Activated CD8-positive, alpha-beta memory T cell treated with anti-CD3 and anti-CD28 coated beads for 24 hours (primary cell): ENCODE data around the gene PIP5K1A.
"Not testable (repeated sequence)": the region's sequence is repeated elsewhere in the genome, so short reads cannot be mapped to it uniquely, and the experiment has no call there.

Experiments used
- DNase-seq: peaks from one replicate; pipeline ENCODE4 v3.0.0-alpha.2; 2020

The PIP5K1A gene

DNA sequence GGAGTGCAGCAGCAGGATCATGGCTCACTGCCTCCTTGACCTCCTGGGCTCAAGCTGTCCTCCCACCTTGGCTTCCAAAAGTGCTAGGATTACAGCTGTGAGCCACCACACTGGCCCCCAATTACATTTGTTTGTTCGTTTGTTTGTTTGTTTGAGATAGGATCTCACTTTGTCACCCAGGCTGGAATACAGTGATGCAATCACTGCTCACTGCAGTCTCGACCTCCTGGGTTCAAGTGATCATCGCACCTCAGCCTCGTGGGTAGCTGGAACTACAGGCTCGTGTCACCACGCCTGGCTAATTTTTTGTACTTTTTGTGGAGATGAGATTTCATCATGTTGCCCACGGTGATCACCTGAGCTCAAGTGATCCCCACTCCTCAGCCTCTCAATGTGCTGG is 6.3 kb upstream of the PIP5K1A start:
- DNase-seq, result no peak

DNA sequence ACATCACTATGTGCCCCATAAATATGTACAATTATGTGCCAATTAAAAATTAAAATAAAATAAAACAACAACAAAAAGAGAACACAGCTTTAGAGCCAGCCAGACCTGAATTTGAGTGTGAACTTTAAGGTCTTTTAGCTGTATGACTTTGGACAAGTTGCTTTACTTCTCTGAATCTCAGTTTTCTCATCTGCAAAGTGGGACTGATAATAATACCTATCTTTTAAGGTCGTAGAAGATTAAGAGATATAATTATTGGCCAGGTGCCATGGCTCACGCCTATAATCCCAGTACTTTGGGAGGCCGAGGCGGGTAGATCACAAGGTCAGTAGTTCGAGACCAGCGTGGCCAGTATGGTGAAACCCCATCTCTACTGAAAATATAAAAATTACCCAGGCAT is 5.0 kb upstream of the PIP5K1A start:
- no peak for DNase-seq

DNA sequence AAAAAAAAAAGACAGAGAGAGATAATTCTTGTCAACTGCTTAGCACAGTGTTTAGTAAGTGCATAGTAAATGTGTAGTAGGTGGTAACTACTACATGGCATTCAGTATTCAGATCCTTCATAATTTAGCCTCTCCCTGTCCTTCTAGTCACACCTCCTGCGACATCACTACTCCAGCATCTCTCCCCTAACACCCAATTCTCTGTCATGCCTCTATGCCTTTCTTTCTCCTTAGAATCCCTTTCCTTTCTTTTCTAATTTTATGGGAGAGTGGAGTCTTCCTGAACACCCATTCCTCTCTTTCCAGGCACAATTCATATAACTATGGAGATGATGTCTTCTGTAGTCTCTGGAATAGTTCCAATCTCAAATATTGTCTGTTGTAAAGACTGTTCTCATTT is 4.5 kb upstream of the PIP5K1A start:
- DNase-seq, result no peak

DNA sequence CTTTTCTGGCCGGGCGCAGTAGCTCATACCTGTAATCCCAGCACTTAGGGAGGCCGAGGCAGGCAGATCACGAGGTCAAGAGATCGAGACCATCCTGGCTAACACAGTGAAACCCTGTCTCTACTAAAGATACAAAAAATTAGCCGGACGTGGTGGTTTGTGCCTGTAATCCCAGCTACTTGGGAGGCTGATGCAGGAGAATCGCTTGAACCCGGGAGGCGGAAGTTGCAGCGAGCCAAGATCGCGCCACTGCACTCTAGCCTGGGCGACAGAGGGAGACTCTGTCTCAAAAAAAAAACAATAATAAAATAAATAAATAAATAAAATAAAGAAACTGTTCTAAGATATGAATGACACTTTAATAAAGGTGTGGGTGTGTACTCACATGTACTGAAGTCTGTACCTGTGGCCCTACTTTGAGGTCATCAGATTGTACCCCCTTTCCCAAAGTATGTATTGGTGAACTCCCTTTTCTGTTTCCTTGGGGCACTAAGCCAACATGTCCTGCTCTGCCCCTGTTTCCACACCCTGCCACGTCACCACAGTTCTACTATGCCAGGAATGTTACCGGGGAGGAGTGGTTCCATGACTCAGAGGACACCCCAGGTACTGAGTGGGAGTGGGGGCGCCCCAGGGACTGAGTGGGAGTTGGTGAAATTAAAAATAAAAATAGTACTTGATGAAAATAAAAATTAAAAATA is 3.3 kb upstream of the PIP5K1A start:
- DNase-seq, result not testable (repeated sequence)

DNA sequence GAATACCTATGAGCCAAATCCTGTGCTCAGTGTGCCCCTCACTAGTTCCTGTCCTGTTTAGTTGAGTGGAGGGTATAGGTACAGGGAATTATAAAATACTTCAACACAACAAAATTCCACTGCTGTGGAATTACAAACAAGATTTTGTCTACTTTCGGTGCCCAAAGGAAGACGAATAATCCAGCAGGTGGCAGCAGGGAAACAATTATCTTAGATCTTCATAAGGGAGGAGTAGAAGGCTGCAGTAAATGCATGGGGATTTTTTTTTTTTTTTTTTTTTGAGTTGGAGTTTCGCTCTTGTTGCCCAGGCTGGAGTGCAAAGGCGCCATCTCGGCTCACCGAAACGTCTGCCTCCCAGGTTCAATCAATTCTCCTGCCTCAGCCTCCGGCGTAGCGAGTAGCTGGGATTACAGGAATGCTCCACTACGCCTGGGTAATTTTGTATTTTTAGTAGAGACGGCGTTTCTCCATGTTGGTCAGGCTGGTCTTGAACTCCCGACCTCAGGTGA is 2.0 kb upstream of the PIP5K1A start:
- DNase-seq, result no peak

DNA sequence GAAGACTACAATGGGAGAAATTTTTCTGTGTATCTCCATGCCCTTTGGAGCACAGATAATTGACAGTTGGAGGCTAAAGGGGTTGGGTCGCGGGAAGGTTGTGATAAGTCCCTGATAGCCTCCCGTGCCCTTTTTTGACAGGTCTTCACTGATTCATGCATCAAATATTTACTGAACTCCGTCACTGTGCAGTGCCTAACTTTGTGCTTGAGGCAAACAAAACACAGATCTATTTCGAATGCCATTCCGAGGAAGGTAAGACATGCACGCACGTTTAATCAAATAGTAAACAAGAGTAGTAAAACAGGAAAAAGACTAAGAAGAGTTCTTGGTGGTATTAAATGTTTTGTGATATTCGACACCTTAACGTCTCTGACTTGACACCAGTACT is 494 bp upstream of the PIP5K1A start:
- DNase-seq, result no peak

DNA sequence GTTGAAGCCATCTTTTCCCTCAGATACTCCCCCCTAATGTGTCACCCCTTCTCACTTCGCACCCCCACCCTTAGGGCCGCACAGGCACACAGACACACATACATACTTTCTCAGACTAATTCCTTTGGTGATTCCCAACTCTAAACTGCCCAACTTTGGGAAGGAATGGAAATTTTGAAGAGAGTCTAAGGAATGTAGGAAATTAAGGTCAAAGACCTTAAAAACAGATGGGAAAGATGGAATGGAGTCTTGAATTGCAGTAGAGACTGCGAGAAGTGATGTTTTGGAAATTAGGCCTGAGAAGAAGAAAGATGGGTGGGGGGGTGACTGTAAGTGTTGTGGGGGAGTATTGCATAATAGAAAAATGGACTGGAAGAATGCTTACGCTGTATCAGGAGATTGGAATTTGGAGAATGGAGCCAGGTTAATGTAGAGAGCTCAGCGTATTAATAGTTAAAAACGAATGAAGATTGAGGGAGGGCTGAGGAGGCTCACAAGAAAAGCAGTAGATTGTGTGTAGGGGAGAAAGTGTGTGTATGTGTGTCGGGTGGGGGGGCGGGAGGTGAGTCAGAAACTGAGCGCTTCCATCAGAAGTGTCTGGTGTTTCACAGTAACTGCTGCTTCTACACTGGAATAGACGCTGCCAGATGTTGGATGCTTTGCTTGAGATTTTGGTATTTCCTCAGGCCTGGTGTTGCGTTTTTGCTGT is 1.7 kb downstream of the PIP5K1A start:
- DNase-seq, result no peak

DNA sequence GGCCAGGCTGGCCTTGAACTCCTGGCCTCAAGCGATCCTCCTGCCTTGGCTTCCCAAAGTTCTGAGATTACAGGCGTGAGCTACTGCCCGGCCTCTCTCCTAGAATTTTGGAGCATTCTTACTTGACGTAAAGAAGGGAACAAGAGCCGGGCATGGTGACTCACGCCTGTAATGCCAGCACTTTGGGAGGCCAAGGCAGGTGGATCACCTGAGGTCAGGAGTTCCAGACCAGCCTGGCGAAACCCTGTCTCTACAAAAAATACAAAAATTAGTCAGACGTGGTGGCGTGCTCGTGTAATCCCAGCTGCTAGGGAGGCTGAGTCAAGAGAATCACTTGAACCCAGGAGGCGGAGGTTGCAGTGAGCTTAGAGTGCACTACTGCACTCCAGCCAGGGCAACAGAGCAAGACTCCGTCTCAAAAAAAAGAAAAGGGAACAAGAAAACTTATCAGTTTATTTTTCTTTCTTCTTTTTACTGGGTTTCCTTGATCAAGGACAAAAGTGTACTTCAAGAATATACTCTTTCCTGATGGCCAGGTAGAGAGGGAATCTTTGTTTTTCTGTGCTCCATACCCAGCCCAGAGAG is 7.1 kb downstream of the PIP5K1A start:
- DNase-seq, result not testable (repeated sequence)

DNA sequence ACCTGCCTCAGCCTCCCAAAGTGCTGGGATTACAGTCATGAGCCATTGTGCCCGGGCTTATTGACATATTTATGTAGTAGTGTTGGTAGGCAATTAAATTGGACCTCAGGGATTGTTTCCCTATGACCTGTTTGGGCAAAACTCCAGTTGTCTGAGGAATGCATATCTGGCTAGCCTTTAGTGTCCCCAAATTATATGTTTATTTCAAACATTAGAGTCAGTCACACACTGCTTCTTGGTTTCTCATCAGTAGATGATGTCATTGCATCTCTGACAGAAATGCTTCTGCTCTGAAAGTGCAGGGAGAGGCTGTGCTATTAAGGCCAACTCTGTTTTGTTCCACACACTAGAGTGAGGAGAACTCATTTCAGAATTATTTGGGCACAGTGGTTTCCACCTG is 12.5 kb downstream of the PIP5K1A start:
- DNase-seq, result no peak

DNA sequence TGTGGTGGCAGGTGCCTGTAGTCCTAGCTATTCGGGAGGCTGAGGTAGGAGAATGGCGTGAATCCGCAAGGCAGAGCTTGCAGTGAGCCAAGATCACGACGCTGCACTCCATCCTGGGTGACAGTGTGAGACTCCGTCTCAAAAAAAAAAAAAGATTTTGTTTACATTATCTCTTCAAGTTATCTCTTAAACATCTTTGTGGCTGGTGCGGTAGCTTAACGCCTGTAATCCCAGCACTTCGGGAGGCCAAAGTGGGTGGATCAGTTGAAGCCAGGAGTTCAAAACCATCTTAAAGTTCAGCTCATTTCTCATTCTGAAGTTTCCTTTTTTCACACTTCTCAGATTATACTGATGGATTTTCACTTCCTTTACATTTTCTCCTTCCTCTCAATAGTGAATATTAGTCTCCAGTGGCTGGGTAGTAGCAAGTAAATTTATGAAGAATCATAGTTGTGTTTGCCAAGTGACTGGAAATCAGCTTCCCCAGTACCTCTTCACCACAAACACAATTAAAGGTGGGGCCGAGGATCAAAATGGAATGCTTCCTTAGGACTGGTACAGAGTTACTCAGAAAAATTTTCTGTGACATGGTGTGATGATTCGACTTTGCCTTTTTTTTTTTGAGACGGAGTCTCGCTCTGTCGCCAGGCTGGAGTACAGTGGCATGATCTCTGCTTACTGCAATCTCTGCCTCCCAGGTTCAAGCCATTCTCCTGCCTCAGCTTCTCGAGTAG is 13.8 kb downstream of the PIP5K1A start:
- DNase-seq, result no peak

DNA sequence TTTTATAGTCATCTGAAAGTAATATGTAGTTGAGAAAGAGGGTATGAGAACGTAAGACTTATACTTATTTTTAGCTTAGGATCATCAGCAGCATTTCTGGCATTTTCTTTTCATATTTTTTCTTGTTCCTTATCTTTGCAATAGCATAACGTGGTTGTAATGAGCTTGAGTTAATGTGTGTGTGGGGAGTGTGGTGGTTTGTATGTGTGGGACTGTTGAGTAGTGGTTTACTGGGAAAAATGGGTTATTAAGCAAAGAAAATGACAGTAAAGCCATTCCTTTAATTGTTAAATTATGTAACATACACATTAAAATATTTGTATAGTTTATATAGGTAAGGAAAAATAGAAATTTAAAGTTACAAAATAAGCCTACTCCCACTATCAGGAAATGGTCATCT is 15.2 kb downstream of the PIP5K1A start:
- no peak for DNase-seq

DNA sequence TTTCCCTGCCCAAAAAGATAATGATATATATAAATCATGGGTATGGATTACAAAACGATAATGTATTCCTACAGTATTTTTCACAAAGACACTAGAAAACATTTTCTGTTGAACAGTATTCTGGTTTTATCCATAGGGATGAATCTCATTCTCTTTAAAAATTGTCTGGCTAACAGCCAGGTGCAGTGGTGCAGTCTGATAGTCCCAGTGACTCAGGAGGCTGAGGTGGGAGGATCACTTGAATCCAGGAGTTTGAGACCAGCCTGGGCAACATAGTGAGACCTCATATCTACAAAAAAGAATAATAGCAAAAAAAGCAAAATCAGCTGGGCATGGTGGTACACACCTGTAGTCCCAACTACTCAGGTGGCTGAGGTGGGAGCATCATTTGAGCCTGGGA is 23.3 kb downstream of the PIP5K1A start:
- DNase-seq, result no peak

DNA sequence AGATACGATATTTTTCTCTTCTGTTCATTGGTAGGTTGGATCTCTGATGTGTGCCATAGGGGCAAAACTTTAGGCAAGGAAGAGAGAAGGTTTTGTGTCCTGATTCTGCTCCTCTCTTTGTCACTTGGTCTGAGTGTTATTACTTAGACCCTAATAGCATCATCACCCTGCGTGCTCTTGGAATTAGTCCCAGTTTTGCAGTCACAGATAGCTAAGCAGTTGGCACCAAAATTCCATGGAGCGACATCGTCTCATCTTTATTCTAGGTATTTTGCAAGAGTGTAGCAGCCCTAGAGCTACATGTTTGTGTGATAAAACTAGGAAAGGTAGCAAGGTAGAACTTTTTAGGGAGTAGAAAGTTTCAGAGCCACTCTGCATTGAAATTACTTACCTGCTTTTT is 23.8 kb downstream of the PIP5K1A start:
- no peak for DNase-seq

DNA sequence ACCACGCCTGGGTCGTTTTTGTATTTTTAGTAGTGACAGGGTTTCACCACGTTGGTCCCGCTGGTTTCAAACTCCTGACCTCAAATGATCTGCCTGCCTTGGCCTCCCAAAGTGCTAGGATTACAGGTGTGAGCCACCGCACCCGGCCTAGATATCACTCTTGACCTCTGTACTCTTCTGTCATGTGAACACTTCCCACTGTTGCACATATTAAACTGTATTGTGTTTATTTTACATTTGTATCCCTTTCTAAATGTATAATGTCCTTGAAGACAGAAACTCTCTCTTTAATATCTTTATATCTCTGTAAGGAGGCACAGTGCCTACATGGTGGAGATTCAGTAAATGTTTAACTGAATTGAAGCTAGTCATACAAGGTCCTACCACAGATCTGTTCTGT is 36.9 kb downstream of the PIP5K1A start:
- no peak for DNase-seq

DNA sequence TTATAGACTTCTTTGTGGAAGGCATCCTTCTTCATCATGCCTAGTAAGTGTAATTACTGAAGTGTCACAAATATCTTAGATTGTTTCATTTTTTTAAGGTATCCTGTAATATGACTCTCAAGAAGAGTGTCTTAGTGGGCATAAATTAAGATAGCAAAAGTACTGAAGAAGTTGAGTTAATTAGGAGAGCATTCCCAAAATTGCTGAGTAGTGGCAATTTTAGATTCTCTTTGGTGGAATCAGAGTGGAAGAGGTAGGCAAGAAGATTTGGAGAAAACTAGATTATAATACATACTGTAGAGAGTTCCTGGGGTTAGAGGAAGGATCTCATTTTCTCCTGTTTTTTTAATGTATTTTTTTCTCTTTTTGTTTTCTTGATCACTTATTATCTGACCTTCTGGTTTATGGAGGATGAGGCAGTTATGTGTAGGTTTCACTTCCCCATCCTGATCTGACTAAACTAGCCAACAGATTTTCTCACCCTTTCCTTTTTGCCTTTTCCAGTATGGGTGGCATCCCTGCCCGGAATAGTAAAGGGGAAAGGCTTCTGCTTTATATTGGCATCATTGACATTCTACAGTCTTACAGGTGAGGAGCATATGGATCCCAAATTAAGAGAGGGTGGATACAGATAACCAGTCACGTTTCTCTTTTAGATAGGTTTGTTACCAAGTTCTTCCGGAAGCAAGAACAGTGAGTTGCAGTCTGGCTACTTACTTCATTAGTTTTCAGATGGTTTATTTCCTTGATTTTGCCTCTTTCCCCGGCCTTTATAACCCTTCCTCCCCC is 39.5 kb downstream of the PIP5K1A start:
- DNase-seq, result no peak

DNA sequence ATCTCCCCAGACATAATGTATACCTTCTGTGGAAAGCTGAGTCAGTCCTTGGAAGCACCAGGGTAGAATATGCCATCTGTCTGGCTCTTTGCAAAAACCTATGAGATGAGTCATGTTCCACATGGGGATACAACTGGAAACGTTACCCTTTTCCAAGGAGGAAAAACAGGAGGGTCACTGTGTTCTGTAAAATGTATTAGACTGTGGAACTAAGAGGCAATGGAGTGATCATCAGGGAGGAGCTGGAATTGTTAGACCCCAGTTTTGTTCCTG is 40.1 kb downstream of the PIP5K1A start:
- no peak for DNase-seq

DNA sequence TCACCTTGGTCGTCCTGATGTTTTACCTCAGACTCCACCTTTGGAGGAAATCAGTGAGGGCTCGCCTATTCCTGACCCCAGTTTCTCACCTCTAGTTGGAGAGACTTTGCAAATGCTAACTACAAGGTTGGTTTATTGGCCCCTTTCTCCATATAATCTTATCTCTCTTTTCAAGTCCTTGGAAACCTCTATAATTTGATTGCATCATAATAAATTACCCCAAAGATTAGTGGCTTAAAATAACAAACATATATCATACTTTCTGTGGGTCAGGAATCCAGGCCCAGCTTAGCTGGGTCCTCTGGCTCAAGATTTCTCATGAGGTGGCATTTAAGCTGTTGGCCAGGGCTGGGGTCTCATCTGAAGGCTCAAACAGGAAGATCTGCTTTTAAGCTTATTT is 44.1 kb downstream of the PIP5K1A start:
- no peak for DNase-seq

DNA sequence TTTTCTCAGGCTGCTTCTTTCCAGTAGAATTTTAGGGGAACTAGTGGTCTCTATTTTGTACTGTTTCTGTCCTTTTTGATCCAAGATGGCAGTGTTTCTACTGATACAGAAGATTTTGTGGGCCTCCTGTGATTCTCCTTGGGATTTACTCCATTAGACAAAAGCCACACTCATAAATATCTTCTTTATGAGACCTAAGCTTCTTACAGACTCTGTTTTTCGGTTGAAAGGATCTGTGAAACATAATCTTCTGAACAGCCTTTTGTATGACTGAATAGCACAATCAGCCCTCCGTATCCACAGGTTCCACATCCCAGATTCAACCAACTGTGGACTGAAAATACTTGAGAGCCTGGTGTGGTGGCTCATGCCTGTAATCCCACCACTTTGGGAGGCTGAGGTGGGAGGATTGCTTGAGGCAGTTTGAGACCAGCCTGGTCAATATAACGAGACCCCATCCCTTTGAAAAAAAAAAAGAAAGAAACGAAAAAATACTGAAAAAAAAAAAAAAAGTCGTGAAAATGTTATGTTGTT is 45.4 kb downstream of the PIP5K1A start:
- no peak for DNase-seq

DNA sequence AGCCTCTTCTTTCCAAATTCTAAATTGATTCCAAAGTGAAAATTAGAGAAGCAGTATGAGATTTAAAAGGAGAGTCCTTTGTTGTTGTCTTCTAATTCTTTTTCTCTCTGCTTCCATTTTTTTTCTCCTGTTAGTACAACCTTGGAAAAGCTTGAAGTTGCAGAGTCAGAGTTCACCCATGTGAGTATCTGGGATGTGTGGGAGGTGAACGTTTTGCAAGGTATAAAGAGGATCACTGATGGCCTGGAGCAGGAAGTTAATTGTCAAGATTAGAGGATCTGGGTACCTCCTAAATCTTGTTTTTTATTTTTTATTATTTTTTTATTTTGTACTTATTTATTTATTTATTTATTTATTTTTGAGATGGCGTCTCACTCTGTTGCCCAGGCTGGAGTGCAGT is 48.4 kb downstream of the PIP5K1A start:
- no peak for DNase-seq

DNA sequence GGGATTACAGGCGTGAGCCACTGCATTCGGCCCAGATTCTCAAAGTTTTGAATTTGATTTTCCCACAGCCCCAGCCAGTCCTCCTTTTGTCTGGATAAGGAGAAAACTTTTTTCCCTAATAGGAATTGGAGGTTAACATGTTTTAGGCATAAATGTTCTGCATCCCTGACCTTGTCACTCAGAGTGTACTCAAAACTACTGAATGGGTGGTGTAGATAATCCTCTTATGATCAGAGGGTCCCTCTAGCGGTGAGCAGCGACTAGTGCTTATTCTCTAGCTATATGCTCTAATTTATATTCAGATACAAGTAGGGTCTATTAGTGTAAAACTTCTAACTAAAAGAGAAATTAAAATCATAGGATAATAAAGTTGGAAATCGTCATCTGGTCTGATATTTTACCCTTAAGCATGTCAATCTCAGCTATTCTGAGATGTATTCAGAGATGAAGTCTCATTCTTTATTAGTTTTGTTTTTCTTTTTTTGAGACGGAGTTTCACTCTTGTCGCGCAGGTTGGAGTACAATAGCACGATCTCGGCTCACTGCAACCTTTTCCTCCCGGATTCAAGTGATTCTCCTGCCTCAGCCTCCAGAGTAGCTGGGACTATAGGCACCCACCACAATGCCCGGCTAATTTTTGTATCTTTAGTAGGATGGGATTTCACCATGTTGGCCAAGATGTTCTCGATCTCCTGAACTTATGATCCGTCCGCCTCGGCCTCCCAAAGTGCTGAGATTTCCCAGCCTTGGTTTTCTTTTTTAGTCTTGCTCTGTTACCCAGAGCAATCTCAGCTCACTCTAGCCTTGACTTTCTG is 53.5 kb downstream of the PIP5K1A start:
- DNase-seq, result no peak
